Retinal pigment epithelial cell (primary cell): Measurements from ENCODE around the gene OR1F1.

Experiments used
- DNase-seq: peaks from one replicate; pipeline ENCODE4 v3.0.0-alpha.2; 2010; ENCODE audit warnings: low read depth
- H3K4me3 ChIP-seq: 2 replicates; pipeline ENCODE4 v1.5.1; 2011; ENCODE audit warnings: mild to moderate bottlenecking, low read length, control low read depth, moderate library complexity
- TF ChIP-seq, protein P1 (sequence below): conservative IDR thresholded peaks from 2 replicates; pipeline ENCODE4 v1.5.1; 2011; ENCODE audit warnings: low read depth, low read length, control low read depth, inconsistent platforms

Gene OR1F1

DNA sequence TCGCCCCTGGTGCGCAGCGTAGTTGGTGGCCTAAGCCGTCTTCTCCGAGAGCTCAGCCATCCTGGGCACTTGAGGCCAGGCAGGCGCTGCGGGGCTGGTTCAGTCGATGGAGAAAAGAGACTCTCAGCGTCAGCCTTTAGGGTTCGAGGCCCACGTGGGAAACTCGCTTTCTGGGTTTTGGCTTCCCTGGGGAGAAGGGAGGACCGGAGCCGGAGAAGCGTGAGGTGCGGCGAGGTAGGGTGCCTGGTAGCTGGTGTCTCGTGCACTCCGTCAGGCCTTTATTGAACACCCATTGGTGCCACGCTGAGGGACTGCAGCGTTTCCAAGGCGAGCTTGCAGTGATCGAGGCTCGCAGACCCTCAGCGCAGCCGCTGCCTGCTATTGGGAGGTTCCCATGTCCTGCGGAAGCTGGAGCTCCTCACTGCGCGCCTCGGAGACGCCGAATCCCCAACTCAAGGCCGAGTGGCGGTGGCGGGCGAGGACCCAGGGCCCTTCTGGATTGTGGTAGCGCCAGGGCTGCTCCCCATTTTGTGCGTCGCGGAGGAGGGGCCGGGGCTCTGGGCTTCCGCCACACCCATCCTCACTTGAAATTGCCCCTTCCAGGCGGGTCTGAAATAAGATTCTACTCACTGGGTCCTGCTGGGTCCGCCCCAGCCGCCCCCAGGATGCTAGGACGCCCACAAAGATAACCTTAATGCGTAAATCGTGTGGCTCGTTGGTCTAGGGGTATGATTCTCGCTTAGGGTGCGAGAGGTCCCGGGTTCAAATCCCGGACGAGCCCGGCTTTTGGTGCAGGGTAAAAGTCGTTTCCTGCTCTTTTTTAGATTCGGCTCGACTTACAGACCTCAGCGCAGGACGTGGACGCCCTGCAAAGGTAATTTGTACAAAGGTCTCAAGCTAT, 1.2 kb downstream of the OR1F1 start:
- H3K4me3 ChIP-seq: peak overlapping the region; percentile 67
- DNase-seq: no peak
- TF ChIP-seq, protein P1, sequence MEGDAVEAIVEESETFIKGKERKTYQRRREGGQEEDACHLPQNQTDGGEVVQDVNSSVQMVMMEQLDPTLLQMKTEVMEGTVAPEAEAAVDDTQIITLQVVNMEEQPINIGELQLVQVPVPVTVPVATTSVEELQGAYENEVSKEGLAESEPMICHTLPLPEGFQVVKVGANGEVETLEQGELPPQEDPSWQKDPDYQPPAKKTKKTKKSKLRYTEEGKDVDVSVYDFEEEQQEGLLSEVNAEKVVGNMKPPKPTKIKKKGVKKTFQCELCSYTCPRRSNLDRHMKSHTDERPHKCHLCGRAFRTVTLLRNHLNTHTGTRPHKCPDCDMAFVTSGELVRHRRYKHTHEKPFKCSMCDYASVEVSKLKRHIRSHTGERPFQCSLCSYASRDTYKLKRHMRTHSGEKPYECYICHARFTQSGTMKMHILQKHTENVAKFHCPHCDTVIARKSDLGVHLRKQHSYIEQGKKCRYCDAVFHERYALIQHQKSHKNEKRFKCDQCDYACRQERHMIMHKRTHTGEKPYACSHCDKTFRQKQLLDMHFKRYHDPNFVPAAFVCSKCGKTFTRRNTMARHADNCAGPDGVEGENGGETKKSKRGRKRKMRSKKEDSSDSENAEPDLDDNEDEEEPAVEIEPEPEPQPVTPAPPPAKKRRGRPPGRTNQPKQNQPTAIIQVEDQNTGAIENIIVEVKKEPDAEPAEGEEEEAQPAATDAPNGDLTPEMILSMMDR: no peak

DNA sequence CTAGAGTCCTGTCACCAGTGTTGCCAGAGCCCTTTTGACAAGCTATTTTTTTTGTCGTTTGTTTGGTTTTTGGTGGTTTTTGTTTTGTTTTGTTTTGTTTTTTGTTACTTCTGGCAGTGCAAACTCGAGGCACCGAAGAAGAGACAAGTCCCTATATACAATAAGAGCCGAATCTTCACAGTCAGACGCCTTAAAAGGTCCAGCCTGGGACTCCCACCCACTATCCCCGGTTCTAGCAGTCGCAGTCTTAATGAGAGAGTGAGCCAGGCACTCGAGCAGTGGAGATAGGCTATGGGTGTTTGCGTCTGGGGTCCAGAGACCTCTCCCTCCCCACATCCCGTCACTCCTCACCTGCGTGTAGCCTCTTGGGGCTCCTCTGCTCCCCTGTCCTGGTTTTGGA, 1.9 kb downstream of the OR1F1 start:
- H3K4me3 ChIP-seq: no peak overlapping the region
- TF ChIP-seq, protein P1: no peak
- no peak for DNase-seq

DNA sequence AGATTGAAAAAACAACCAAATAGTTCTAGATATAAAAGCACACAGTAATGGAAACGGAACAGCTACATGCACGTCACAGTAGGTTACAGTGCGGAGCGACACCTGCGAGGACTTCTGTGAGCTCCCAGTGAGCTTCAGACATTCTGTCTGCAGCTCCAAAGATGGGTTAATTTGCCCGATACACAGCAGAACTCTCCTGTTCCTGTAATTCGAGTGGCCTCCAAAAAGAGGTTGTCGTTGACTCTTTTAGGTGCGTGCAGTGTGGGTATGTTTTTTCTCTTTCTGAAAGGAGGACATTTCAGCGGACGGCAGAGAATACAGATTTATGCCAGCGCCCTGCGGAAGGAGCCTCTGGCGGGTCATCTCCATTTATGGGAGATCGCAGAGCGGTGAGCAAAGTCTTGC, 2.9 kb downstream of the OR1F1 start:
- DNase-seq: no peak
- TF ChIP-seq, protein P1: no peak
- H3K4me3 ChIP-seq: peak overlapping the region; percentile 46

- DNase-seq: no peak
- no peak overlapping the region for H3K4me3 ChIP-seq
- TF ChIP-seq, protein P1: no peak
Observed at GRCh38 chr16:3192476-3193019, 4.5 kb downstream of the OR1F1 start.

DNA sequence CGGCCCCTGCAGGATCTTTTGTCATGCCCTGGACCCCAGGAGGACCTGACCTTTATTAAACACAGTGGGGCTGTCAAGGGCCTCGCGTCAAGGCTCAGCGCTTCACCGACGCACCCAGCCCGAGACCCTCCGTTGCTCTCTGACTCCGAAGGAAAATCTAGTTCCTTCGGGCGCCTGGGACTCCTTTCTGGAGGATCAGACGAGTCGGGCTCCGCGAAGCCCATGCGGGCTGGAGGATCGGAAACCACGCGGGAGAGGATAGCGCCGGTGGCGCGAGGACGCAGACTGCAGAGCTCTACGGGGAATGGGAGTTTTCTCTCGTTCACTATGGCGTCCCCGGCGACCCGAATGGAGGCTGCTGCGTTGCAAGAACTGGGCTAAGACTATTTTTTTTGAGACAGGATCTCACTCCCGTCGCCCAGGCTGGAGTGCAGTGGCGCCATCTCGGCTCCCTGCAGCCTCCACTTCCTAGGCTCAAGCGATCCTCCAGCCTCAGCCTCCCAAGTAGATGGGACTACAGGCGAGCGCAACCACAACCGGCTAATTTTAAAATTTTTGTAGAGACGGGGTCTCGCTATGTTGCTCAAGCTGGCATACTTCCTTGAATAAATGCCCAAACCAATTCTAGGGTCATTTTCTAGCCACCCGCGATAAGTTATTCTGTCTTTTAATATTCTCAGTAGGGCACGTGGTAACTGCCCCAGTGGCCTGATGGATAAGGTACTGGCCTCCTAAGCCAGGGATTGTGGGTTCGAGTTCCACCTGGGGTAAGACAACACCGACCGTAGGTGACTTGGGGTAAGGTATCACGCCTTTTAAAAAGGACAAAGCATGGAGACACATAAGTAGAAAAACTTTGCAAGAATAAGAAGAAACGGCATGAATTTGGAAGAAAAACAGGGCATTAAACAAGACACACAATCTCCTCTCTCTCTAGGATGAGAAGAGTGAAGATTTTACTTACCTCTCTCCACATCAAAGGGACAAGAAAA, 5.5 kb downstream of the OR1F1 start:
- no peak overlapping the region for H3K4me3 ChIP-seq
- TF ChIP-seq, protein P1: no peak
- no peak for DNase-seq

GRCh38 chr16:3194792-3195191, 6.8 kb downstream of the OR1F1 start:
- DNase-seq: no peak
- TF ChIP-seq, protein P1: no peak
- H3K4me3 ChIP-seq: no peak overlapping the region
